HG02571 (cell line): ENCODE data around the gene TCF21.
"Not testable (repeated sequence)": the region's sequence is repeated elsewhere in the genome, so short reads cannot be mapped to it uniquely, and the experiment has no call there.

Source experiments
- ATAC-seq: cut with Tn5 transposase; IDR thresholded peaks from one replicate; pipeline ENCODE4 v1.9.1; 2021; ENCODE audit warnings: mild to moderate bottlenecking, moderate library complexity; ENCODE audit not compliant: unreplicated experiment

Gene TCF21

DNA sequence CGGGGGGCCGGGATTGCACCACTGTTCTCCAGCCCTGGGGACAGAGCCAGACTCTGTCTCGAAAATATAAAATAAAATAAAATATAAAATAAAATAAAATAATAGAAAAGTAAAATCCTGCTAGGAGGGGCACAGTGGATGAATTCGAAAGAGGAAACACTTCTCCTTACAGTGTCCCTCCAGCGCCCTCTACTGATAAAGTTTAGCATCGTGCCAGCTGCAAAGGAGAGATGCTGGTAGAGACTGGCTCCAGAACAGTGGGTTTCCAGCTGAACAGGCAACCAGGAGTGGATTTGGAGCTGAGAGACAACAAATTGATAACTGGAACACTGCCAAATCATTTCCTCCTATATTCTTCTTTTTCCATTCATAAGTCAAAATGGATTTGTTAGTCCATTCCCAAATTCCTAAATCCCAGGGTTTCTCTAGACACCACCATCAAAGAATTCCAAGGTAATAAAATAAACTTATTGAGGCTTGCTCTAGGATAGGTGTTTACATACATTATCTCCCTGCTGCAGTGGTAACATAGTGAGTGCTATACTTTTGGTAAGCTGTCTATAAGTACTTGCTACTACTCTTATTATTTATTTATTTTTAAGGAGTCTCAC lies 32.4 kb downstream of the TCF21 start:
- ATAC-seq = no peak

DNA sequence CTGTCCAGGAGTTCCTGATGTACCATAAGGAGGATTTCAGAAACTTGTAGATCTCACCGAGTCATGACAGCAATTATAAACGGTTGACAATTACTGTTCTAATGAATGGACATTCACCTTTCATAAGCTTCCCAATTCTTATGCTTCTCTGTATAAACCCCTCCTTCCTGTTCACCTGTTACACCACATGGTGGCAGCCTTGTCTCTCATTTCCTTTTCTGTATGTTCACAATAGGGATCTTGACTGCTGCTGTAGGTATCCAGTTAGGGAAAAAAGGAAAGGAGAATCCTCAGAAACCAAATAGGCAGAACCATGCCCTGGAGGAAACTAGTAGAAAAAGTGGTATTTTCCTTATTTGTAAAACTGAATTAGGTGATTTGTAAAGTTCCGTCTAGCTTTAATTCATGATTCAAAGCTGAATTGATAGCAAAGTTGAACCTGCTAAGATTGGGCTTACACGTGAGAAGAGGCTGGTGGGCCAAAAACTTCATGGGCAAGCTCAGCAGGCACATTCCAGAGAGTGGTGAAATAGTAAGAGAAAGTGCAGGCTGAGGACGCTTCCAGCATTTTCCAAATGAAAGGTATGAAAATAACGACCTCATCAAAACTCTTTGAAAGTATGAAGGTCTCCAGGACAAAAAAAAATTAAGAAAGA lies 35.2 kb downstream of the TCF21 start:
- peak; percentile 87 for ATAC-seq

DNA sequence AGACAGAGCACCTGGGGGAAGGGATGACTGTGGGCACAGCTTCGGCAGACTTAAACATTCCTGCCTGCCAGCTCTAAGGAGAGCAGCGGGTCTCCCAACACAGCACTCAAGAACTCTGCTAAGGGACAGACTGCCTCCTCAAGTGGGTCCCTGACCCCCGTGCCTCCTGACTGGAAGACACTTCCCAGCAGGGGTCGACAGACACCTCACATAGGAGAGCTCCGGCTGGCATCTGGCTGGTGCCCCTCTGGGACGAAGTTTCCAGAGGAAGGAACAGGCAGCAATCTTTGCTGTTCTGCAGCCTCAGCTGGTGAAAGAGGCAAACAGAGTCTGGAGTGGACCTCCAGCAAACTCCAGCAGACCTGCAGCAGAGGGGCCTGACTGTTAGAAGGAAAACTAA lies 42.3 kb downstream of the TCF21 start:
- ATAC-seq = not testable (repeated sequence)

DNA sequence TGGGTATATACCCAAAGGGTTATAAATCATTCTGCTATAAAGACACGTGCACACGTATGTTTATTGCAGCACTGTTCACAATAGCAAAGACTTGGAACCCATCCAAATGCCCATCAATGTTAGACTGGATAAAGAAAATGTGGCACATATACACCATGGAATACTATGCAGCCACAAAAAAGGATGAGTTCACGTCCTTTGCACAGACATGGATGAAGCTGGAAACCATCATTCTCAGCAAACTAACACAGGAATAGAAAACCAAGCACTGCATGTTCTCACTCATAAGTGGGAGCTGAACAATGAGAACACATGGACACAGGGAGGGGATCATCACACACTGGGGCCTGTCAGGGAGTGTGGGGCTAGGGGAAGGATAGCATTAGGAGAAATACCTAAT lies 47.4 kb downstream of the TCF21 start:
- not testable (repeated sequence) for ATAC-seq

DNA sequence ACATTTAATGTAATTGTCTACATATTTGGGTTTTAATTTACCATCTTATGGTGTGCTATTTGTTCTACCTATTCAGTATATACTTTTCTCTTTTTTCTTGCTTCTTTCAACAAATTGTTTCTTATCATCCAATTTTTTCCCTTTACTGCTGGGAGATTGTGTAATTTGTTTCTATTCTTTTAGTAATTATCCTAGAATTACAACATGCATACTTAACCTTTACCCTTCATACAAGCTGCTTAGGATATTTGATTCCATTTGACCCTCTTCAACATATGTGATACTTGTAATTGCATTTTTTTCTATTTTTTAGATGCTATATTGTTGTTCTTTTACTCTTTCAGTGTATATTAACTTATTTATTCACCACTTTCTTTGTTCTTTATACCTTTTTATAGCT lies 49.0 kb downstream of the TCF21 start:
- no peak for ATAC-seq

DNA sequence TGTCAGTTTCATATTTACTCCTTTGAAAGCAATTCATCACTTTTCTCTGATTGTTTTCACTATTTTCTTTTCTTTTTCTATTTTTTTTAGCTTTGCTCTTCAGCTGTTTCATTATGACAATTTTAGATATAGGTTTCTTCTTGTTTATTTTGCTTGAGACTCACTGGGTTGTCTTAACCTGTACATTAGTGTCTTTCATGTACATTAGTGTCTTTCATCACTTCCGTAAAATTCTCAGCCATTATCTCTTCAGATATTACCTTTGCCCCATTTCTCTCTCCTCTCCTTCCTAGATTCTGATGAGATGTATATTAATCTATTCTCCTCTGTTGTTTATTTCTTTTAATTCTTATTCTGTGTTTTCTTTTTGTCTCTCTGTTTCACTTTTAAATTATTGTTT lies 49.6 kb downstream of the TCF21 start:
- ATAC-seq = no peak

DNA sequence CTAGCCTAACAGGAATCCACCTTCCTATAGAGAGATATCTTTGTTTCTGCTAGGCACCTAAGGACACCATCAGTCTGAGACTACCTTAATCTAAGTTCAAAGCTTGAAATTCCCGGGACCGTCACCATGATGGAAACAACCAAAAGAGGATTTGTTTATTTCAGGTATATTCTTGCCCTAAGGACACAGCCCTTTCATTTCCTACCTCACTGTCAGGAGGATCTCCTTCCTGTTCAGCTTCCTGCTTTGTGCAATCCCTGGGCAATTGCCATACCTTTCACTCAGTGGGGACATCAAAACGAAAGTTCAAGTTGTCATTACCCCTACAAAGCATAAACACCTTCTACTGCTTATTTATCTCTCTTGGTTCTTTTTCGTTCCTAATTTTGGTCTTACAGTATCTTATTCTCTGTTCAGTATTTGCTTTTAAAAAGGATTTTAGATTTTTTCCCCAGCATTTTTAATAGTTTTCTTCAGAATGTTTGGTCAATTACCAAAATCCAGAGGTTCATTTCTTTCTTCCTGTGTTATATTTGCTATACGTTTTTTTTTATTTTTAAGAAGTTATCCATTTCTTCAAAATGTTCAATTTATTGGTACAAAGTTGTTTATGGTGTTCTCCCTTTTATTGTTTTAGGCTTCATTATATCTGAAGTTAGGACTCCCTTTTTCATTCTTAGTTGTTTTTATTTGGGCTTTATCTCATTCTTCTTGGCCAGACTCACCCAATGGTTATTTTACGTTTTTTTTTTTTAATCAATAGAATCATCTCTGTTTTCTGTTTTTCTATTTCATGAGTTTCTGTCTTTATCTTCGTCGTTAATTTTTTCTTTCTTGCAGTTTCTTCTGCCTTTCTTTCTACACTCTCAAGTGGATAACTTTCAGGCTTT lies 51.1 kb downstream of the TCF21 start:
- no peak for ATAC-seq
